Activated CD4-positive, alpha-beta T cell treated with anti-CD3 and anti-CD28 coated beads, Interleukin-2, amount 10 ng/mL, durations not matched to agents 24 days and 14 days (primary cell): ENCODE measurements around the gene TMEM156. TPM values are rescaled to one million over a fixed set of nuclear protein-coding genes. Genes with fewer than 3 reads are reported as not detected.
A peak's percentile ranks its signal among the peaks of the same experiment; 100 is the strongest.
"Not testable (repeated sequence)": the region's sequence is repeated elsewhere in the genome, so short reads cannot be mapped to it uniquely, and the experiment has no call there.

Experiments
- DNase-seq: peaks from one replicate; pipeline ENCODE4 v3.0.0; 2022
- H3K27ac Mint-ChIP-seq: one replicate; pipeline ENCODE4 v1.8.0; 2022; ENCODE audit warnings: mild to moderate bottlenecking, mixed read lengths
- H3K27me3 Mint-ChIP-seq: one replicate; pipeline ENCODE4 v1.8.0; 2022; ENCODE audit warnings: mixed read lengths
- H3K36me3 Mint-ChIP-seq: one replicate; pipeline ENCODE4 v1.8.0; 2022; ENCODE audit warnings: low read depth, mild to moderate bottlenecking, mixed read lengths
- H3K4me1 Mint-ChIP-seq: one replicate; pipeline ENCODE4 v1.8.0; 2021; ENCODE audit warnings: mixed read lengths
- H3K4me3 Mint-ChIP-seq: one replicate; pipeline ENCODE4 v1.8.0; 2022; ENCODE audit warnings: mild to moderate bottlenecking, moderate library complexity, mixed read lengths
- H3K9me3 Mint-ChIP-seq: one replicate; pipeline ENCODE4 v1.8.0; 2021; ENCODE audit warnings: mixed read lengths
- intact Hi-C: fragments of 100-400 bp; cut with micrococcal nuclease; formaldehyde crosslinking; loops from one replicate; pipeline ENCODE4 v1.15.1; 2023
- total RNA-seq: library from RNA; stranded (reverse); gene quantifications from 2 replicates; pipeline ENCODE4 v1.2.3, GENCODE V29; 2022

The TMEM156 gene
- total RNA-seq, 1 donor from 2014 or later: 26.9 TPM

- H3K9me3 Mint-ChIP-seq: peaks cover 6% of the 10 kb centered on the region
- no peak overlapping the region for H3K4me3 Mint-ChIP-seq
- no peaks in the 10 kb centered on the region for H3K27me3 Mint-ChIP-seq
- H3K27ac Mint-ChIP-seq: no peak overlapping the region
- peaks cover 18% of the 10 kb centered on the region for H3K4me1 Mint-ChIP-seq
- H3K36me3 Mint-ChIP-seq: peaks cover 66% of the 10 kb centered on the region
- intact Hi-C loops: no loop called here
- no peak for DNase-seq
Measured at GRCh38 chr4:38995660-38996005, 36.6 kb downstream of the TMEM156 start.

GRCh38 chr4:38994135-38994534, 38.1 kb downstream of the TMEM156 start:
- H3K27ac Mint-ChIP-seq: no peak overlapping the region
- H3K4me1 Mint-ChIP-seq: peaks cover 20% of the 10 kb centered on the region
- intact Hi-C loops: no loop called here
- H3K4me3 Mint-ChIP-seq: no peak overlapping the region
- peaks cover 2% of the 10 kb centered on the region for H3K9me3 Mint-ChIP-seq
- no peaks in the 10 kb centered on the region for H3K27me3 Mint-ChIP-seq
- H3K36me3 Mint-ChIP-seq: peaks cover 64% of the 10 kb centered on the region
- no peak for DNase-seq

GRCh38 chr4:38993683-38994082, 38.5 kb downstream of the TMEM156 start:
- H3K9me3 Mint-ChIP-seq: peaks cover 4% of the 10 kb centered on the region
- DNase-seq: peak; percentile 43
- H3K4me3 Mint-ChIP-seq: no peak overlapping the region
- H3K36me3 Mint-ChIP-seq: peaks cover 66% of the 10 kb centered on the region
- peaks cover 24% of the 10 kb centered on the region for H3K4me1 Mint-ChIP-seq
- H3K27ac Mint-ChIP-seq: peak overlapping the region; percentile 1
- intact Hi-C loops: no loop called here
- no peaks in the 10 kb centered on the region for H3K27me3 Mint-ChIP-seq

- intact Hi-C loops: no loop called here
Measured at GRCh38 chr4:38990241-38990640, 42.0 kb downstream of the TMEM156 start.

GRCh38 chr4:38989487-38989886, 42.7 kb downstream of the TMEM156 start:
- H3K36me3 Mint-ChIP-seq: peaks cover 60% of the 10 kb centered on the region
- intact Hi-C loops: no loop called here
- H3K9me3 Mint-ChIP-seq: peaks cover 7% of the 10 kb centered on the region
- H3K27me3 Mint-ChIP-seq: no peaks in the 10 kb centered on the region
- no peak for DNase-seq
- H3K27ac Mint-ChIP-seq: no peak overlapping the region
- H3K4me3 Mint-ChIP-seq: no peak overlapping the region
- peaks cover 47% of the 10 kb centered on the region for H3K4me1 Mint-ChIP-seq

More at GRCh38 chr4:38990241-38990640, 42.0 kb downstream of the TMEM156 start:
- Mint-ChIP-seq H3K36me3 (peaks cover 65% of the 10 kb centered on the region), H3K4me1 (peaks cover 44% of the 10 kb centered on the region), H3K4me3 (no peak overlapping the region), H3K27ac (no peak overlapping the region), H3K9me3 (peaks cover 7% of the 10 kb centered on the region), H3K27me3 (no peaks in the 10 kb centered on the region)
- DNase-seq: no peak

- intact Hi-C loops, DNase-seq, H3K27me3 Mint-ChIP-seq, H3K9me3 Mint-ChIP-seq: not testable (repeated sequence)
- H3K27ac Mint-ChIP-seq: peak overlapping the region; percentile 78
- peak overlapping the region; percentile 2 for H3K4me3 Mint-ChIP-seq
- peaks cover 54% of the 10 kb centered on the region for H3K4me1 Mint-ChIP-seq
- H3K36me3 Mint-ChIP-seq: peaks cover 61% of the 10 kb centered on the region
Measured at GRCh38 chr4:38988353-38988752, 43.9 kb downstream of the TMEM156 start.

- peaks cover 61% of the 10 kb centered on the region for H3K4me1 Mint-ChIP-seq
- H3K4me3 Mint-ChIP-seq: peak overlapping the region; percentile 43
- peaks cover 7% of the 10 kb centered on the region for H3K9me3 Mint-ChIP-seq
- H3K36me3 Mint-ChIP-seq: peaks cover 63% of the 10 kb centered on the region
- intact Hi-C loops: loop anchor here (1.0 to 2.0 kb wide), 3 partner anchors 45 to 57 kb away; partner anchors contain the start of gene TMEM156
- no peaks in the 10 kb centered on the region for H3K27me3 Mint-ChIP-seq
- peak overlapping the region; percentile 82 for H3K27ac Mint-ChIP-seq
- DNase-seq: no peak
Measured at GRCh38 chr4:38987491-38987890, 44.7 kb downstream of the TMEM156 start.

GRCh38 chr4:38985410-38986100, 46.7 kb downstream of the TMEM156 start:
- Mint-ChIP-seq H3K27me3 (no peaks in the 10 kb centered on the region), H3K9me3 (peaks cover 7% of the 10 kb centered on the region), H3K27ac (peak overlapping the region; percentile 86), H3K4me3 (peak overlapping the region; percentile 72), H3K4me1 (peaks cover 74% of the 10 kb centered on the region), H3K36me3 (peaks cover 67% of the 10 kb centered on the region)
- DNase-seq: peak; percentile 57
- intact Hi-C loops: loop anchor here (1.0 to 2.0 kb wide), 2 partner anchors 27 to 47 kb away; no protein-coding TSS in a partner anchor

GRCh38 chr4:38983787-38984598, 48.2 kb downstream of the TMEM156 start:
- Mint-ChIP-seq H3K4me1 (peaks cover 77% of the 10 kb centered on the region), H3K4me3 (peak overlapping the region; percentile 59), H3K27me3 (no peaks in the 10 kb centered on the region), H3K27ac (peak overlapping the region; percentile 87), H3K36me3 (peaks cover 66% of the 10 kb centered on the region), H3K9me3 (peaks cover 4% of the 10 kb centered on the region)
- DNase-seq: peak; percentile 71
- intact Hi-C loops: loop anchor here (5.0 kb wide), 2 partner anchors 822 to 1007 kb away; no protein-coding TSS in a partner anchor

GRCh38 chr4:38983291-38983690, 48.9 kb downstream of the TMEM156 start:
- H3K36me3 Mint-ChIP-seq: peaks cover 66% of the 10 kb centered on the region
- no peak for DNase-seq
- H3K27ac Mint-ChIP-seq: peak overlapping the region; percentile 87
- intact Hi-C loops: loop anchor here (5.0 kb wide), 2 partner anchors 821 to 1006 kb away; no protein-coding TSS in a partner anchor
- no peaks in the 10 kb centered on the region for H3K27me3 Mint-ChIP-seq
- H3K4me3 Mint-ChIP-seq: peak overlapping the region; percentile 10
- H3K4me1 Mint-ChIP-seq: peaks cover 70% of the 10 kb centered on the region
- H3K9me3 Mint-ChIP-seq: no peaks in the 10 kb centered on the region

- Mint-ChIP-seq H3K36me3 (peaks cover 68% of the 10 kb centered on the region), H3K27ac (peak overlapping the region; percentile 87), H3K9me3 (no peaks in the 10 kb centered on the region), H3K4me3 (peak overlapping the region; percentile 69), H3K27me3 (no peaks in the 10 kb centered on the region), H3K4me1 (peaks cover 65% of the 10 kb centered on the region)
- no peak for DNase-seq
- intact Hi-C loops: loop anchor here (5.0 kb wide), 2 partner anchors 820 to 1005 kb away; no protein-coding TSS in a partner anchor
Measured at GRCh38 chr4:38982361-38983095, 49.7 kb downstream of the TMEM156 start.

- intact Hi-C loops: loop anchor here (1.0 to 5.0 kb wide), 7 partner anchors 23 to 1004 kb away; partner anchors contain the start of gene TMEM156
- Mint-ChIP-seq H3K36me3 (peaks cover 71% of the 10 kb centered on the region), H3K4me3 (peak overlapping the region; percentile 69)
Measured at GRCh38 chr4:38980903-38981676, 51.1 kb downstream of the TMEM156 start.

More at GRCh38 chr4:38980903-38981676, 51.1 kb downstream of the TMEM156 start:
- Mint-ChIP-seq H3K27ac (peak overlapping the region; percentile 87), H3K27me3 (no peaks in the 10 kb centered on the region), H3K4me1 (peaks cover 55% of the 10 kb centered on the region), H3K9me3 (no peaks in the 10 kb centered on the region)
- peak; percentile 73 for DNase-seq
